Mesodermal cell (in vitro differentiated cells): ENCODE data around the gene BMF.

Experiments used
- H3K27ac ChIP-seq: 2 replicates; pipeline ENCODE4 v1.7.0; 2013; ENCODE audit warnings: mild to moderate bottlenecking, low read depth, low read length, moderate library complexity; ENCODE audit not compliant: severe bottlenecking
- H3K36me3 ChIP-seq: 2 replicates; pipeline ENCODE4 v1.7.1; 2013; ENCODE audit warnings: mild to moderate bottlenecking, low read length, moderate library complexity; ENCODE audit not compliant: control insufficient read depth, insufficient read depth
- H3K4me1 ChIP-seq: one replicate; pipeline ENCODE4 v1.7.1; 2013; ENCODE audit warnings: mild to moderate bottlenecking, low read length; ENCODE audit not compliant: insufficient read depth, control insufficient read depth, poor library complexity, severe bottlenecking
- H3K4me3 ChIP-seq: 2 replicates; pipeline ENCODE4 v1.7.0; 2013; ENCODE audit warnings: low read length, control low read depth, mild to moderate bottlenecking; ENCODE audit not compliant: insufficient read depth, poor library complexity, severe bottlenecking; ENCODE audit errors: extremely low read depth
- H3K9me3 ChIP-seq: 2 replicates; pipeline ENCODE4 v1.7.1; 2013; ENCODE audit warnings: mild to moderate bottlenecking, low read length, moderate library complexity; ENCODE audit not compliant: control insufficient read depth
- WGBS, 2 experiments: methylation state at CpG; one replicate each; pipeline ENCODE4 v1.1.5; 2013; ENCODE audit warnings: missing lambda C conversion rate in 2 of 2; ENCODE audit not compliant: insufficient coverage in 2 of 2; 5-methylcytosine and 5-hydroxymethylcytosine counted together

BMF gene

DNA sequence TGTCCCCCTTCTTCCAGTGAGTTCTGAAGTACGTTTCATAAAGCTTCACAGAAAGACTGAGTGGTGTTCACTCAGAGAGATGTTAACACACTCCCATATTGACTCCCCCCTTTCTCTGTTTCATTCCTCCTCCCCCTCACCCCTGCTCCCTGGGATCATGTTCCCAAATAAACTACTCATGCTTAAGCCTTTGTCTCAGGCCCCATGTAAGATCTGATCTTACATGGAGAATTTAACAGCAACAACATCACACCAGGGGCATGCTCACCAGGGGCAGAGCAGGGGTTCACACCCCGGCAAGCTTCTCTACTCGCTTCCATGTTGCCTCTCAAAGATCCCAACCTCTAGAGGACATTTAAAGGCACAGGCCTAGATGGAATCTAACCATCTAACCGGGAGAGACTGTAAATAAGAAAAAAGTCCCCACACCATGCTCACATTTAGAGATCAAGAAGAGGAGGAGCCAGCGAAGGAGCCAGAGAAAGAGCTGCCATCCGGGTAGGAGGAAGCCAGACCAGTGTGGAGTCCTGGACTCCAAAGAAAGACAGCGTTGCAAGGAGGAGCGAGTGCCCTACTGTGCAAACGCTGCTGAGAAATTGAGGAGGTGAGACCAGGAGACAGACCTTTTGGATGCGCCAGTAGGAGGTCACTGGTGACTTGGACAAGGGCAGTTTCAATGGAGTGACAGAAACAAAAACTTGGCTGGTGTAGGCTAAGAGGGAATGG is 48.3 kb downstream of the BMF start:
- 90 to 93% methylated on average over 7 to 8 of the region's 10 CpGs for WGBS, 2 experiments
- Histone ChIP-seq H3K4me1 (peaks cover 25% of the 10 kb centered on the region), H3K36me3 (no peaks in the 10 kb centered on the region), H3K9me3 (no peaks in the 10 kb centered on the region), H3K4me3 (no peak overlapping the region), H3K27ac (no peak overlapping the region)

- WGBS, 2 experiments: 89 to 94% methylated on average over 11 of the region's 11 CpGs
- H3K27ac ChIP-seq: no peak overlapping the region
- H3K4me3 ChIP-seq: no peak overlapping the region
- no peaks in the 10 kb centered on the region for H3K9me3 ChIP-seq
- H3K4me1 ChIP-seq: peaks cover 25% of the 10 kb centered on the region
- H3K36me3 ChIP-seq: no peaks in the 10 kb centered on the region
Observed at GRCh38 chr15:40059821-40060220, 48.9 kb downstream of the BMF start.

DNA sequence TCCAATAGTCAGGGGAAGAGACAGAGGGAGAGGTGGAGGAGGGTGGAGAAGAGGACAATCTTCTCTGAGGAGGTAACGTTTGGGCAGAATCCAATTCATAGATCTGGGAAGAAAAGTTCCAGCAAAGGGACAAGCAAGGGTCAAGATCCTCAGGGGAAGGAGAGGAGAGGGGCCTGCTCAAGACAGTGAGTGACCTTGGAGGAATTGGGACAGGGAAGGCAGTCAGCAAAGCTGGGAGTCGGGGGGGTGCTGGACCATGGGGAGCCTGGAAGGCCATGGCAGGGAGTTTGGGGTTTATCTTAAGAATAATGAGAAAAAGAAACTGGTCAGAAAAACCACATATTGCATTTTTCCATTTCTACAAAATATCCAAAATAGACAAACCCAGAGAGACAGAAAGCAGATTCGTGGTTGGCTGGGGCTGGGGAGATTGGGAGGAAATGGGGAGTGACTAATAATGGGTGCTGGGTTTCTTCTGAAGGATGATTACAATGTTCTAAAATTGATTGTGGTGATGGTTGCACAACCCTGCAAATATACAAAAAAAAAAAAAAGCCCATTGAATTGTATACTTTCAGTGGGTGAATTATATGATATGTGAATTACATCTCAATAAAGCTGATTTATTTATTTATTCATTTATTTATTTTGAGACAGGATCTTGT is 50.1 kb downstream of the BMF start:
- Histone ChIP-seq H3K36me3 (no peaks in the 10 kb centered on the region), H3K9me3 (no peaks in the 10 kb centered on the region)
- WGBS, 2 experiments: 75 to 86% methylated on average over 1 of the region's 3 CpGs

DNA sequence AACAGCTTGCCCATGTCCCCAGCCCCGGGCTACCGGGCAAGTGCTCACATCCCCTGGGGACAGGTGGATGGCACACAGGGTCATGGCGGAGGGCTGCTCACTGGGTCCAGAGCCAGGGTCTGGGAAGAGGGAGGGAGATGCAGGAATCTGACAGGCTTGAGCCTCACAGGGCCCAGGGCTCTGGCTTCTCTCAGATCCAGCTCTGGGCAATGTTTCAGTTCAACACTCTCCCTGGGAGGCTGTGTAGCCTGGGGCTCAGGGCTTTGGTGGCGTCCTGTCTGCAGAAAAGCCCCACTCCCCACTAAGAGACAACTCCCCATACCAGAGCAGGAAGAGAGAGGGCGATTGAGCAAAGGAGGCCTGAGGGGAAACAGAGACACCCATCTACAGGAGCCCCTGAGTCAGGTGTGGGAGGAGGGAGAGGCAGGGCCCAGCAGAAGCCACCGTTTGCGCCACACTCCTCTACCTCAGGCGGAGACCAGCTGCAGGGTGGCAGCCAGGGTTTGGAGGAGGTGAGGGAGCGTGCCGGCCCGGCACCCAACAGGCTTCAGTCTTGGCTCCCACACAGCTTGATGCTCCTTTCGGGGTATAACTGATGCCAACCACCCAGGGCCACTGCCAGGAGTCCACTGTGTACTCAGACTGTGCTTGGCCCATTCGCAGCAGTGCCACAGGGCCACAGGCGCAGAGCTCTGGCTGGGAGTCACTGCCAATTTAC is 52.9 kb downstream of the BMF start:
- 91 to 97% methylated on average over 12 of the region's 14 CpGs for WGBS, 2 experiments

More for the DNA sequence above, 50.1 kb downstream of the BMF start:
- Histone ChIP-seq H3K4me3 (no peak overlapping the region), H3K4me1 (peaks cover 24% of the 10 kb centered on the region), H3K27ac (no peak overlapping the region)

DNA sequence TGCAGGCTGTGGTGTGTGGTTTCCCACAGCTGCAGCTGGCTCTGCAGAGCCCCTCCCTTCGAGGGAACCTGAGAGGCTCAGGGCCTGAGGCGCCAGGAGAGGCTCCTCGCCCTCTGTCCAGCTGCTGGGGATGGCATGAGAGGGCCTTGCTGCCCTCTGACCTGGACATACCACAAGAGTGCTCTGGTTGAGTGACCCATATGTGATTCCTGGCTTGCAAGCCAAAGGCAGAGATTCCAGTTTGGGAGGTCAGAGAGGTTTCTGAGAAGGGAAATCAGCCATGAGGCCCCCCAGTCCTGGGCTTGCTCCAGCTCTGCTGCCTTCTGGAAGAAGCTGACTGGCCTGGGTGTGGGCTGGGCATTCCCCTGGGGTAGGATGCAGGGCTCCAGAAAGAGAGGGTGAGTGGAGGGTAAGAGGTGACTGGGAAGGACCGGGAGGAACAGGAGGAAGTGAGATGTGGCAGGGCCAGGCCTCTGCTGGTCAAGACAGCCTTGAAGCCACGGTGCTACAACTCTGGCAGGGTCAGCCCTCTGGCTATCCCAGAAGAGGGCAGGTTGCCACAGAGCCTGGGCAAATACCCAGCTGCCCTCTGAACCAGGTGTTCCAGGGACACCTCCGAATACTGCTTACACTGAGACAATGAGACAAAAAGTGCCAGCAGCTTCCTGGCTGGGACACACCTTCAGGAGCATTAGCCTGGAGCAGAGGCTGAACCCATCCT is 53.7 kb downstream of the BMF start:
- Histone ChIP-seq H3K9me3 (no peaks in the 10 kb centered on the region), H3K4me1 (peaks cover 38% of the 10 kb centered on the region), H3K4me3 (no peak overlapping the region), H3K27ac (no peak overlapping the region), H3K36me3 (no peaks in the 10 kb centered on the region)
- 86 to 94% methylated on average over 5 of the region's 6 CpGs for WGBS, 2 experiments

More for the DNA sequence above, 52.9 kb downstream of the BMF start:
- peaks cover 37% of the 10 kb centered on the region for H3K4me1 ChIP-seq
- H3K4me3 ChIP-seq: no peak overlapping the region
- no peaks in the 10 kb centered on the region for H3K36me3 ChIP-seq
- peak overlapping the region; percentile 10 for H3K27ac ChIP-seq
- no peaks in the 10 kb centered on the region for H3K9me3 ChIP-seq

- Histone ChIP-seq H3K9me3 (no peaks in the 10 kb centered on the region), H3K27ac (no peak overlapping the region), H3K36me3 (no peaks in the 10 kb centered on the region), H3K4me1 (peaks cover 38% of the 10 kb centered on the region), H3K4me3 (no peak overlapping the region)
- WGBS, 2 experiments: no CpG with 5 or more reads among the region's 3 CpGs
Observed at GRCh38 chr15:40054605-40054854, 54.1 kb downstream of the BMF start.

DNA sequence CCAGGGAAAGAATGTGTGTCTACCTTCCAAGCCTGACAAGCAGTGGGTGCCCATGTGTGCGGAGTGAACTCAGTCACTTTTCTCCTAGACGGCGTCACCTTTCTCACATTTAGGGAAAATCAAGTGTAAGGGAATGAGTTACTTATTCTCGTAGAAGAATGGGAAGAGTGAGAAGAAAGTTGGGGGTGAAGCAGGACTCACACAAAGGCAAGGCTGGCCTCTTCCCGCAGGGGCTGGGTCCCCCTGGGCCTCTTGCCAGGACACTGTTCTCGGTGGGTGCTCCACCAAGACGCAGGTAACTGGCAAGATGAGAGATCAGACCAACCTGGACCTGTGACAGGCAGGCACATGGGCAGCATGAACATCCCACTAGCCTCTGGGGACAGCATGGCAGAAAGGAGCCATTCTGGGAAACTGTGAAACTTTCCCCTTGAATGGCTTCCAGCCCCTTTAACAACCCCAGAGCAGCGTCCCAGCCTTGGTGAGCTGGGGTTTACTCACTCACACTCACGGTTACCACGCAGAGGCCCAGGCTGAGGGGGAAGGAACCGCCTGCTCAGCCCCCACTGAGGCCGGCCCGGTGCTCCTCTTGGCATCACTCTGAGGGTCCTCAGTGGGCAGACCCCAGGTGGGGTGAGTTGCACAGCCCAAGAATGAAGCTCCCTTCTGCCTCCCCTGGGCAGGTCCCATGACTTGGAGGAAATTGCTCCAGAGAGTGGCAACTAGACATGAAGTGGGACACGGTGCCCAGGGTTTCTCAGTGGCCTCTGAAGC is 54.7 kb downstream of the BMF start:
- 97 to 99% methylated on average over 10 of the region's 14 CpGs for WGBS, 2 experiments
- H3K4me3 ChIP-seq: no peak overlapping the region
- no peaks in the 10 kb centered on the region for H3K36me3 ChIP-seq
- no peaks in the 10 kb centered on the region for H3K9me3 ChIP-seq
- peaks cover 38% of the 10 kb centered on the region for H3K4me1 ChIP-seq
- no peak overlapping the region for H3K27ac ChIP-seq

DNA sequence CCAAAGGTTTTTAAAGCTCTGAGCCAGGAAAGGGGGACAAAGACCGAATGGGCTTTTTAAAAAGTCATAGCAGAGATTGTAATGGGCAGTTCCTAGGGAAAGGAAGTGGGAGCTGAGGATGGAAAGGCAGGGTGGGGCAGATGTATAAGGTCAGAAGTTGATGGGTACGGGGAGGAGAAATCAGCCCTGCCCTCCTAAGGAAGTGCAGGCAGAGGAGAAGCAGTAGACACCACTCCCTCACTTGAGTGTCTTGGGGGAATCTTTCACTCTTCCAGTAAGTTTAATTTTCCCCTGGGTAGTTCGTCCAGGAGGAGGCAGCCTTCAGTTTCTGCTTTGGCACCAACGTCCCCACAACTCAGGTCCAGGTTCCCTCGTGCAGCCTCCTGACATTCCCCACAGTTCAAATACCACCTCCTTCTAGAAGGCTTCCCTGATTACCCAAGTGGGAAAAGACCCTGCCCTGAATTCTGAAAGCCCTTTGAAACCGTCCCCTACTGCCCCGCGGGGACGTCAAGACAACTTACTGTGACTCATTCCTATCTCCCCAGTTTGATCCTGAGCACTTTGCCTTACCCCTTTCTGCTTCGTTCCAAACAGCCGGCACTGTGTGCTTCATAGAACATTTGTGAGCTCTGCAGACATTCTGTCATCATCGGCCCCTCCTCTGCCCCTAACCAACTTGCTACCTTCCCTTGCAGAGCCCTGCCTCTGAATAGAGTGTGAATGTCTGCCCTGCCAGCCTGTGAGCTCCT is 55.4 kb downstream of the BMF start:
- no peak overlapping the region for H3K27ac ChIP-seq
- H3K36me3 ChIP-seq: no peaks in the 10 kb centered on the region
- no peaks in the 10 kb centered on the region for H3K9me3 ChIP-seq
- H3K4me1 ChIP-seq: peaks cover 43% of the 10 kb centered on the region
- WGBS, 2 experiments: 73 to 74% methylated on average over 10 to 11 of the region's 12 CpGs
- H3K4me3 ChIP-seq: no peak overlapping the region

DNA sequence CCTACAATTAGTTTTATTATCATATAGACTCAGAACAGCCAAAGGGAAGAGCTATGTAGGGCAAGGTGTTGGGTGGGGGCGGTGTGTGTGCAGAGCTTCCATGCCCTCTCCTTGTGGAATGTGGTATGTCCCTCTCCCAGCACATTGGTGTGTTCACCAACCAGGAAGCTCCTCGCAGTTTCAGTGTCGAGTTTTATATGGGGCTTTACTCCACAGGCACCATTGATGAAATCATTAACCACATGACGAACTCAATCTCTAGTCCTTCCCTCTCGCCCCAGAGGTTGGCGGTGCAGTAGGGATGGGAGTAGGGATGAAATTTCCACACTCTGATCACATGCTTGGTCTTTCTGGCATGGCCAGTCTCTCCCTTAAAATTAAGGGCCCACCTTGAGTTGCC is 56.1 kb downstream of the BMF start:
- Histone ChIP-seq H3K4me1 (peaks cover 50% of the 10 kb centered on the region), H3K9me3 (no peaks in the 10 kb centered on the region), H3K4me3 (no peak overlapping the region), H3K36me3 (no peaks in the 10 kb centered on the region), H3K27ac (no peak overlapping the region)
- WGBS, 2 experiments: 80 to 100% methylated on average over 1 of the region's 6 CpGs
